GM10266 (cell line): ENCODE results near the gene PLGRKT.
"Not testable (repeated sequence)": the region's sequence is repeated elsewhere in the genome, so short reads cannot be mapped to it uniquely, and the experiment has no call there.

Experiments used
- DNase-seq: peaks from one replicate; pipeline ENCODE4 v3.0.0; 2012; ENCODE audit errors: extremely low spot score
- TF ChIP-seq, protein P1 (sequence below): IDR thresholded peaks from 2 replicates; pipeline ENCODE4 v1.5.1; 2012; ENCODE audit warnings: mild to moderate bottlenecking, low read depth; ENCODE audit not compliant: control insufficient read depth, insufficient read depth; ENCODE audit errors: missing control alignments

PLGRKT gene

DNA sequence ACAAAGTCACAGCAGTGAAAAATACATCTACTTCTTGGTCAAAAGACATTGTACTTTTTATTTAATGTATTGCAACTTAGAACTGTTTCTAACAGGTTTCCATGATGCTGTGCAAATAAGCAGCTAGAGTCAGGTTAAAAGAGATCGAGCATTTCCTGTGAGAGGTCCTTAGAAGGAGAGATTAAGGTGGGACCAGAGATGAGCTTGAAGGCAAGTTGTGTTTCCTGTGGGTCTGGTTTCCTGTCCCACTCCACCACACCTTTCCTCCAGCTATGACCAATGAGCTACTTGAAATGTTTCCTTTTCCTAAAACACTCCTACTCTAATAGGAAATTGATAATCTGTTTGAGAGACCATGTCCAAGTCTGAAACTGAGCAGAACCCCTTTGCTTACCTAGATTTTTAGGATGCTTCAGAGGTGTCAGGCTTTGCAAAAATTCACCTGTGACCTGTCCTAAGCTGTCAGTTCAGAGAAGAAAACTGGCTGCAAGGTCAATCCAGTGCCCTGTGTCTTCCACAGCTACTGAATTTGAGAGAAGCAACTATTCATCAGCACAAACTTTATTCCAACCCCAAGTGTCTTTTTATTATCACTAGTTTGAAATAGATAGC is 85.0 kb downstream of the PLGRKT start:
- DNase-seq = no peak
- TF ChIP-seq, protein P1, sequence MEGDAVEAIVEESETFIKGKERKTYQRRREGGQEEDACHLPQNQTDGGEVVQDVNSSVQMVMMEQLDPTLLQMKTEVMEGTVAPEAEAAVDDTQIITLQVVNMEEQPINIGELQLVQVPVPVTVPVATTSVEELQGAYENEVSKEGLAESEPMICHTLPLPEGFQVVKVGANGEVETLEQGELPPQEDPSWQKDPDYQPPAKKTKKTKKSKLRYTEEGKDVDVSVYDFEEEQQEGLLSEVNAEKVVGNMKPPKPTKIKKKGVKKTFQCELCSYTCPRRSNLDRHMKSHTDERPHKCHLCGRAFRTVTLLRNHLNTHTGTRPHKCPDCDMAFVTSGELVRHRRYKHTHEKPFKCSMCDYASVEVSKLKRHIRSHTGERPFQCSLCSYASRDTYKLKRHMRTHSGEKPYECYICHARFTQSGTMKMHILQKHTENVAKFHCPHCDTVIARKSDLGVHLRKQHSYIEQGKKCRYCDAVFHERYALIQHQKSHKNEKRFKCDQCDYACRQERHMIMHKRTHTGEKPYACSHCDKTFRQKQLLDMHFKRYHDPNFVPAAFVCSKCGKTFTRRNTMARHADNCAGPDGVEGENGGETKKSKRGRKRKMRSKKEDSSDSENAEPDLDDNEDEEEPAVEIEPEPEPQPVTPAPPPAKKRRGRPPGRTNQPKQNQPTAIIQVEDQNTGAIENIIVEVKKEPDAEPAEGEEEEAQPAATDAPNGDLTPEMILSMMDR = no peak

DNA sequence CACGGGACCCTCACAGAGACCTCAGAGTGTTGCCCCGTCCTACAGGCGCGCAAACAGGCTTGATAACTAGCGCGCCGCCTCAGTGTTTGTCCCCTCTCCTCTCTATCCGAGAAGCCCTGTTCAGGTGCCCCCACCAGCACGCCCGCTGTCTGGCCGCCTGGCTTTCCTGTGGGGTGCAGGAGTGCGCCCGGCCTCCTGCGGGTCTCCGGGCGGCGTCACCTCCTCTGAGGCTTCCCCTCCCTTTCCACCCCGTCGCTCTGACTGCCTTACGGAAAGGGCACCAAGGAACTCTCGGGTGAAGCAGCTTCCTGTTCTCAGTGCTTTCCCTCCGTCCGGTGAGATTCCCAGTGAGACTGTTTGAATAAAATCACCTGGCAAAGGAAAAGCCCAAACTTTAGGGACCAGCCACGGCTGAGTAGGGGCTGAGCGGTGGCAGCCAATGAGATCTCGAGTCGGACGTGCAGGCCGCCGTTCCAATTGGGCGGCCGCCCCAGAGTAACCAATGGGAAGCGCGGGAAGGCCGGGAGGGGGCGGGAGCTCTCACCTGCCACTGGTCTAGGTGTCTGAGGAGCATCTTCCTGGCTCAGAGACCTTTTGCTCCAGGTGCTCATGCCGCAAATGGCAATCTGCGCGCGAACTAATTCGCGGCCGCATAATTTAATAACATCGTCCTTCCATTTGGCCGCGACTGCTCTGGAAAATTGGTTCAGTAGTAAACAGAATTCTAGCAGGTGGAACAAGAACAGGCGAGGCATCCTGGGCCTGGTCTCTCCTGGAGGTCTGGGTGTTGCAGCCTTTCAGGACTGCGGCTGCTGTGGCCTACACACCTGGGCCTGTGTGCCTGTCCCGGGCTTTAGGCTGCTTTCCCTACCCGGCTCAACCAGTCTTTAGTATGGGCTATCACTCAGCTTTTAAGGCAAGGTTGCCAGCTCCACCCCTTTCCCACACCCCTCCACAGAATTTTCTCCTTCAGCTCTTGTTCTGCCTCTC is 98.4 kb downstream of the PLGRKT start, which contains the start of gene RLN1:
TSS of gene RLN1 (minus strand) at position 885 of the 990 bp plus-strand sequence. CDS start at position 755, 130 bp downstream.
- not testable (repeated sequence) for DNase-seq

DNA sequence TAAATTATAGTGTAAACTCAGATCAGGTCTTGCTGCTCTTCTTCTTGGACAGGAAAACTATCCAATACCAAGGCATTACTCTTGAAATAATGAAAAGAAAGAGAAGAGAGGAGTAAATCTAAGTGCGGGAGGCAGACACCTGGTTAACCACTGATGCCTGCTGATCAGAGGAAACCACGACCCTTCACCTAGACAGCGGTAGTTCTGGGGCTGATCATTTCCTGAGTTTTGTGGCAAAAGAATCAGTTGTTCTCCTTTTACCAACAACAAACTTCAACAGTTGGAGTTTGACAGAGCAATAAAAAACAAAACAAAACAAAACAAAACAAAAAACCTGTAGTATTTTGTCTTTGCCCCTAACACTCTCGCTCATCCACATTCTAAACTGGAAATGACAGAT is 101.0 kb downstream of the PLGRKT start:
- DNase-seq = no peak
- TF ChIP-seq, protein P1 = no peak

DNA sequence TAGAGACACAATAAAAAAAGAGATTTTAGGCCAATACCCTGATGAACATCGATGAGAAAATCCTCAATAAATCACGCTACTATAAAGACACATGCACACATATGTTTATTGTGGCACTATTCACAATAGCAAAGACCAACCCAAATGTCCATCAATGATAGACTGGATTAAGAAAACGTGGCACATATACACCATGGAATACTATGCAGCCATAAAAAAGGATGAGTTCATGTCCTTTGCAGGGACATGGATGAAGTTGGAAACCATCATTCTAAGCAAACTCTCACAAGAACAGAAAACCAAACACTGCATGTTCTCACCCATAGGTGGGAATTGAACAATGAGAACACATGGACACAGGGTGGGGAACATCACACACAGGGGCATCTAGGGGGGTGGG is 106.4 kb downstream of the PLGRKT start:
- not testable (repeated sequence) for DNase-seq

DNA sequence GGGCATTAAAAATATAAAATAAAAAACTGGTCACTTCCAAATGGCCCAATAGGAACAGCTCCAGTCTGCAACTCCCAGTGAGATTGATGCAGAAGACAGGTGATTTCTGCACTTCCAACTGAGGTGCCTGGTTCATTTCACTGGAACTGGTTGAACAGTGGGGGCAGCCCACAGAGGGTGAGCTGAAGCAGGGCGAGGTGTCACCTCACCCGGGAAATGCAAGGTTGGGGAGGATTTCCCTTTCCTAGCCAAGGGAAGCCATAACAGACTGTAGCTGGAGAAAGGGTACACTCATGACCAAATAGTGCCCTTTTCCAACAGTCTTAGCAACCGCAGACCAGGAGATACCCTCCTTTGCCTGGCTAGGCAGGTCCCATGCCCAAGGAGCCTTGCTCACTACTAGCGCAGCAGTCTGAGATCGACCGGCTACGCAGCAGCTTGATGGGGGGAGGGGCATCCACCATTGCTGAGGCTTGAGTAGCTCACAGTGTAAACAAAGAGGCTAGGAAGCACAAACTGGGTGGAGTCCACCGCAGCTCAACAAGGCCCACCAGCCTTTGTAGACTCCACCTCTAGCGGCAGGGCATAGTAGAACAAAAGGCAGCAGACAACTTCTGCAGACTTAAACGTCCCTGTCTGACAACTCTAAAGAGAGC is 110.7 kb downstream of the PLGRKT start:
- TF ChIP-seq, protein P1 = no peak

DNA sequence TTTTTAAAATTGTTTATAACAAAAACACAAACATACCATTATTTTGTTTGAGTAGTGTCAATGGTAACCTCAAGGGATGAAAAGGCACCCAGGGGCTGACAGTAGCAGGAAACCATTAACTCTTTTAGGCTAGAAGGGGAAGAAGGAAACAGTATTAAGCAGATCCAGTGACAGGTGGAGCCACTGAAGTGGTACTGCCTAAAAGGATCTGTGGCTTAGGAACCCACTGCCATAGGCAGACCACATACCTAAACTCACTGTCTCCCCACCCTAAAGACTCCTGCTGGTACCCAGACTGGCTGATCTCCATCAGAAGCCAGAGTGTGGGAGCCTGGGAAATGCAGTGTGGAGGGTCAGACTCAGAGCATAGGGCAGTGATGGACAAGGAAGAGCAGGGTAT is 111.5 kb downstream of the PLGRKT start:
- TF ChIP-seq, protein P1 = no peak
- DNase-seq = no peak

More for the DNA sequence above, 110.7 kb downstream of the PLGRKT start:
- DNase-seq = no peak

DNA sequence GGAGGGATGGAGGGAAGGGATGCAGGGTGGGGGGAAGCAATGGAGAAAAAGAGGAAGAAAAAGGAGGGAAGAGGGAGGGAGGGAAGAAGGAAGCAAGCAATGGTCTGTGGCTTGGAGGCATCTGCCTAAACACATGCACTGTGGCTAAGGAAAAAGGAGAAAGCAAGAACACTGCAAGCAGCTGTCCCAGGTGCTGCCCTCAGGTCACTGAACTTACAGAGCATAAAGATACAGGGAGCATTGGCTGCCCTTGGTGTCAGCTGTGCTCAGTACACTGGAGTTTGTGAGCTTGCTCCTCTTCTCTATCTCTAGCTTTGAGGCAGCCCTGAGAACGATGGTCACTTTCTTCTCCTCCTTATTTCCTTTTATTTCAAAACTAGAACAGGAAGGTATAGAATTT is 116.1 kb downstream of the PLGRKT start:
- not testable (repeated sequence) for DNase-seq

DNA sequence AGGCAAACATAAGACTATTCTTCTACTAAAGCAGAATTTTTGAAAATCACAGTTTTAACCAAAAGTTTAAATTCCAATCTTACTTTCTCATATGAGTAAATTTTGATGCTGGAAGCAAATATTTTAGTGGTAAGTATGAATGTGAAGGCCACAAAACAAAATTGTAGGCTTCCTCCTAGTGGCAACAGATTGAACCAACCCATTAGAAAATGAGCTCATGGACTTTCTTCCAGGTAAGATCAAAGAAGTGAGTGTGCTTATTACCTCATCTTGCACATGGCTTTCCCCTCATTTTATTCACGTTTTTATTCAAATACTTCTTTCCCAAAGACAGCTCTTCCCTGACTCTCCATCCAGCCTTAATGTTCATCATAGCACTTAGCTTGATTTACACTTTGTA is 116.7 kb downstream of the PLGRKT start:
- DNase-seq = no peak
- TF ChIP-seq, protein P1 = no peak

DNA sequence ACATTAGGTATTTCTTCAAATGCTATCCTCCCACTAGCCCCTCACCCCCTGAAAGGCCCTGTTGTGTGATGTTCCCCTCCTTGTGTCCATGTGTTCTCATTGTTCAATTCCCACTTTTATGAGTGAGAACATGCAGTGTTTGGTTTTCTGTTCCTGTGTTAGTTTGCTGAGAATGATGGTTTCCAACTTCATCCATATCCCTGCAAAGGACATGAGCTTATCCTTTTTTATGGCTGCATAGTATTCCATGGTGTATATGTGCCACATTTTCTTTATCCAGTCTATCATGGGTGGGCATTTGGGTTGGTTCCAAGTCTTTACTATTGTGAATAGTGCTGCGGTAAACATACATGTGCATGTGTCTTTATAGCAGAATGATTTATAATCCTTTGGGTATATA is 121.3 kb downstream of the PLGRKT start:
- DNase-seq = not testable (repeated sequence)
